ENCODE results near the gene FBXL16. TPM values are rescaled to one million over a fixed set of nuclear protein-coding genes. Genes with fewer than 3 reads are reported as not detected.

Gene FBXL16
- total and polyA plus RNA-seq, 11 donors, result 0.03 to 1.00 (median 0.59) TPM; not detected in 6

- intact Hi-C loops (cut with DNase I), result no loop called here
- Histone ChIP-seq H3K4me3 (no peak overlapping the region), H3K27me3 (no peaks in the 10 kb centered on the region), H3K36me3 (peaks cover 0 to 30% (median 24%) of the 10 kb centered on the region in 9 donors), H3K4me1 (peaks cover 7 to 62% (median 38%) of the 10 kb centered on the region in 12 donors), H3K27ac (peak overlapping the region in 1 of 12 donors; percentile 96), H3K9me3 (no peaks in the 10 kb centered on the region)
- ATAC-seq (no peak), DNase-seq (no peak)
- 76 to 89% (median 81%) methylated on average over 15 to 21 of the region's 21 CpGs for WGBS, 4 donors
- TF ChIP-seq CTCF (IDR thresholded peaks at IDR 0.05), result no peak
- TF ChIP-seq POLR2A (IDR thresholded peaks at IDR 0.05), result no peak
These were observed 27.3 kb downstream of the FBXL16 start for GRCh38 chr16:678209-678857.

- H3K4me3 ChIP-seq, result no peak overlapping the region
- TF ChIP-seq CTCF (IDR thresholded peaks at IDR 0.05) (no peak), POLR2A (IDR thresholded peaks at IDR 0.05) (no peak)
- H3K27me3 ChIP-seq, result no peaks in the 10 kb centered on the region
- H3K9me3 ChIP-seq, result no peaks in the 10 kb centered on the region
- intact Hi-C loops (cut with DNase I), result no loop called here
- 61 to 74% (median 67%) methylated on average over 30 to 57 of the region's 57 CpGs for WGBS, 4 donors
- H3K36me3 ChIP-seq, result peaks cover 0 to 30% (median 24%) of the 10 kb centered on the region in 9 donors
- DNase-seq (no peak), ATAC-seq (no peak)
- H3K4me1 ChIP-seq, result peaks cover 3 to 54% (median 30%) of the 10 kb centered on the region in 12 donors
- H3K27ac ChIP-seq, result no peak overlapping the region
These were observed 28.0 kb downstream of the FBXL16 start for GRCh38 chr16:677316-678190.

- Histone ChIP-seq H3K4me3 (no peak overlapping the region), H3K9me3 (no peaks in the 10 kb centered on the region), H3K36me3 (peaks cover 0 to 30% (median 24%) of the 10 kb centered on the region in 9 donors), H3K27me3 (no peaks in the 10 kb centered on the region), H3K27ac (no peak overlapping the region), H3K4me1 (peaks cover 3 to 48% (median 26%) of the 10 kb centered on the region in 12 donors)
- intact Hi-C loops (cut with DNase I), result no loop called here
- TF ChIP-seq CTCF (IDR thresholded peaks at IDR 0.05) (no peak), POLR2A (IDR thresholded peaks at IDR 0.05) (no peak)
- DNase-seq, result no peak
- 71 to 86% (median 82%) methylated on average over 16 to 23 of the region's 23 CpGs for WGBS, 4 donors
- no peak for ATAC-seq
These were observed 28.7 kb downstream of the FBXL16 start for GRCh38 chr16:676913-677312.

GRCh38 chr16:676565-676902 is 29.1 kb downstream of the FBXL16 start:
- Histone ChIP-seq H3K4me3 (no peak overlapping the region), H3K27ac (no peak overlapping the region), H3K4me1 (peaks cover 3 to 44% (median 23%) of the 10 kb centered on the region in 12 donors), H3K36me3 (peaks cover 0 to 30% (median 24%) of the 10 kb centered on the region in 9 donors), H3K27me3 (no peaks in the 10 kb centered on the region), H3K9me3 (no peaks in the 10 kb centered on the region)
- intact Hi-C loops (cut with DNase I), result no loop called here
- DNase-seq (no peak), ATAC-seq (no peak)
- no peak for TF ChIP-seq POLR2A (IDR thresholded peaks at IDR 0.05)
- TF ChIP-seq CTCF (IDR thresholded peaks at IDR 0.05), result no peak
- WGBS, 4 donors, result 90 to 96% (median 93%) methylated on average over 21 of the region's 21 CpGs
